Mesenchymal stem cell (in vitro differentiated cells and primary cell): ENCODE results near the gene EDDM3A.

Experiments used
- DNase-seq: peaks from one replicate; pipeline ENCODE4 v3.0.0-alpha.2; 2013
- H2AFZ ChIP-seq: one replicate; pipeline ENCODE4 v1.6.1; 2013; ENCODE audit warnings: low read depth, mild to moderate bottlenecking, control low read depth, inconsistent platforms, low read length, moderate library complexity
- H2AK5ac ChIP-seq: 2 replicates; pipeline ENCODE4 v1.6.1; 2013; ENCODE audit warnings: low read length, moderate library complexity, mild to moderate bottlenecking, inconsistent platforms; ENCODE audit not compliant: severe bottlenecking
- H2BK120ac ChIP-seq: one replicate; pipeline ENCODE4 v1.6.1; 2013; ENCODE audit warnings: low read depth, mild to moderate bottlenecking, inconsistent platforms, low read length, moderate library complexity
- H2BK12ac ChIP-seq, 2 experiments: one replicate each; pipeline ENCODE4 v1.6.1; 2013; ENCODE audit warnings: inconsistent platforms in 2 of 2, low read length in 2 of 2, mild to moderate bottlenecking in 2 of 2, moderate library complexity in 2 of 2, control low read depth in 1 of 2
- H2BK15ac ChIP-seq: one replicate; pipeline ENCODE4 v1.6.1; 2013; ENCODE audit warnings: mild to moderate bottlenecking, low read depth, inconsistent platforms; ENCODE audit not compliant: poor library complexity, severe bottlenecking
- H2BK5ac ChIP-seq: 2 replicates; pipeline ENCODE4 v1.6.1; 2013; ENCODE audit warnings: low read depth, mild to moderate bottlenecking, low read length, control low read depth, inconsistent platforms; ENCODE audit not compliant: poor library complexity, severe bottlenecking
- H3K14ac ChIP-seq, 2 experiments: one replicate each; pipeline ENCODE4 v1.6.1; 2013; ENCODE audit warnings: inconsistent platforms in 2 of 2, low read length in 2 of 2, control low read depth in 1 of 2, mild to moderate bottlenecking in 1 of 2, moderate library complexity in 1 of 2
- H3K18ac ChIP-seq, 2 experiments: one replicate each; pipeline ENCODE4 v1.6.1; 2013; ENCODE audit warnings: inconsistent platforms in 2 of 2, low read length in 2 of 2, control low read depth in 1 of 2, low read depth in 1 of 2, mild to moderate bottlenecking in 1 of 2
- H3K23ac ChIP-seq, 2 experiments: one replicate each; pipeline ENCODE4 v1.6.1; 2013; ENCODE audit warnings: inconsistent platforms in 2 of 2, low read length in 2 of 2, mild to moderate bottlenecking in 2 of 2, moderate library complexity in 2 of 2, control low read depth in 1 of 2
- H3K27ac ChIP-seq: 2 replicates; pipeline ENCODE4 v1.5.1; 2013; ENCODE audit warnings: mild to moderate bottlenecking, moderate library complexity, low read length, control low read depth, inconsistent platforms; ENCODE audit not compliant: poor library complexity, severe bottlenecking
- H3K27me3 ChIP-seq, 2 experiments: 2 replicates each; pipeline versions ENCODE4 v1.6.1 to v1.7.0; 2013; ENCODE audit warnings: low read length in 2 of 2, mild to moderate bottlenecking in 2 of 2, moderate library complexity in 2 of 2, control low read depth in 1 of 2, inconsistent platforms in 1 of 2; ENCODE audit not compliant: control insufficient read depth in 1 of 2, insufficient read depth in 1 of 2
- H3K36me3 ChIP-seq, 2 experiments: 2 replicates each; pipeline versions ENCODE4 v1.6.1 to v1.7.0; 2013; ENCODE audit warnings: low read length in 2 of 2, control low read depth in 1 of 2, inconsistent platforms in 1 of 2, low read depth in 1 of 2, mild to moderate bottlenecking in 1 of 2; ENCODE audit not compliant: insufficient read depth in 2 of 2, control insufficient read depth in 1 of 2
- H3K4ac ChIP-seq, 2 experiments: one replicate each; pipeline ENCODE4 v1.6.1; 2013; ENCODE audit warnings: inconsistent platforms in 2 of 2, low read length in 2 of 2, mild to moderate bottlenecking in 2 of 2, moderate library complexity in 2 of 2, control low read depth in 1 of 2, low read depth in 1 of 2
- H3K4me1 ChIP-seq: 2 replicates; pipeline ENCODE4 v1.6.1; 2013; ENCODE audit warnings: low read depth, low read length, control low read depth; ENCODE audit not compliant: control insufficient read depth, insufficient read depth
- H3K4me2 ChIP-seq: 2 replicates; pipeline ENCODE4 v1.6.1; 2013; ENCODE audit warnings: low read length, mild to moderate bottlenecking, inconsistent platforms; ENCODE audit not compliant: poor library complexity, severe bottlenecking
- H3K4me3 ChIP-seq, 2 experiments: 2 replicates each; pipeline versions ENCODE4 v1.5.1 to v1.7.0; 2013; ENCODE audit warnings: low read length in 2 of 2, mild to moderate bottlenecking in 2 of 2, control low read depth in 1 of 2, low read depth in 1 of 2; ENCODE audit not compliant: insufficient read depth in 1 of 2
- H3K79me1 ChIP-seq: replicated peaks from 2 replicates; pipeline ENCODE4 v1.6.1; 2013; ENCODE audit warnings: mild to moderate bottlenecking, control low read depth, low read length, inconsistent platforms; ENCODE audit not compliant: poor library complexity, severe bottlenecking
- H3K9ac ChIP-seq: 2 replicates; pipeline ENCODE4 v1.7.0; 2013; ENCODE audit warnings: mild to moderate bottlenecking, low read length, moderate library complexity
- H3K9me3 ChIP-seq: 2 replicates; pipeline ENCODE4 v1.7.0; 2013; ENCODE audit warnings: mild to moderate bottlenecking, low read length; ENCODE audit not compliant: control insufficient read depth
- H4K8ac ChIP-seq: one replicate; pipeline ENCODE4 v1.6.1; 2013; ENCODE audit warnings: inconsistent platforms, mild to moderate bottlenecking, low read length, moderate library complexity
- H4K91ac ChIP-seq: one replicate; pipeline ENCODE4 v1.6.1; 2013; ENCODE audit warnings: mild to moderate bottlenecking, low read length, inconsistent platforms
- WGBS: methylation state at CpG from one replicate; pipeline ENCODE4 v1.1.7; 2013; ENCODE audit warnings: mixed read lengths; 5-methylcytosine and 5-hydroxymethylcytosine counted together

The EDDM3A gene

GRCh38 chr14:20775043-20775442 lies 29.4 kb downstream of the EDDM3A start:
- Histone ChIP-seq H2BK120ac (no peak overlapping the region), H4K91ac (no peak overlapping the region), H3K23ac (no peak overlapping the region), H3K9ac (no peak overlapping the region), H3K14ac (no peak overlapping the region), H3K36me3 (no peaks in the 10 kb centered on the region), H3K79me1 (no peaks in the 10 kb centered on the region), H2BK5ac (no peak overlapping the region), H2BK12ac (no peak overlapping the region), H3K4me2 (no peak overlapping the region), H3K27me3 (peaks cover 4 to 34% of the 10 kb centered on the region in 2 experiments), H4K8ac (no peak overlapping the region), H3K4me3 (no peak overlapping the region), H3K4ac (no peak overlapping the region), H3K4me1 (no peaks in the 10 kb centered on the region), H3K27ac (no peak overlapping the region), H3K9me3 (no peaks in the 10 kb centered on the region), H3K18ac (no peak overlapping the region), H2AK5ac (no peak overlapping the region), H2AFZ (no peak overlapping the region), H2BK15ac (no peak overlapping the region)
- 61% methylated on average over 4 of the region's 6 CpGs for WGBS
- no peak for DNase-seq

- Histone ChIP-seq H4K91ac (no peak overlapping the region), H3K4me1 (no peaks in the 10 kb centered on the region), H3K36me3 (no peaks in the 10 kb centered on the region), H3K18ac (no peak overlapping the region), H4K8ac (no peak overlapping the region), H3K27me3 (peaks cover 4 to 27% of the 10 kb centered on the region in 2 experiments), H3K4me2 (no peak overlapping the region), H2BK120ac (no peak overlapping the region), H3K79me1 (no peaks in the 10 kb centered on the region), H3K23ac (no peak overlapping the region), H2BK12ac (no peak overlapping the region), H3K9me3 (no peaks in the 10 kb centered on the region), H3K27ac (no peak overlapping the region), H2AK5ac (no peak overlapping the region), H3K4ac (no peak overlapping the region), H3K4me3 (no peak overlapping the region), H3K14ac (no peak overlapping the region), H2BK5ac (no peak overlapping the region), H2AFZ (no peak overlapping the region), H3K9ac (no peak overlapping the region), H2BK15ac (no peak overlapping the region)
- DNase-seq = no peak
- 86% methylated on average over 1 of the region's 1 CpG for WGBS
Observed at GRCh38 chr14:20775901-20776300, 30.2 kb downstream of the EDDM3A start.

- Histone ChIP-seq H3K4me1 (no peaks in the 10 kb centered on the region), H2AFZ (peak overlapping the region; percentile 29), H2AK5ac (no peak overlapping the region), H3K23ac (no peak overlapping the region), H3K4ac (no peak overlapping the region), H3K79me1 (no peaks in the 10 kb centered on the region), H4K91ac (no peak overlapping the region), H4K8ac (no peak overlapping the region), H2BK5ac (no peak overlapping the region), H2BK12ac (no peak overlapping the region), H3K9me3 (no peaks in the 10 kb centered on the region), H3K18ac (no peak overlapping the region), H3K36me3 (no peaks in the 10 kb centered on the region), H3K4me2 (no peak overlapping the region), H3K27ac (no peak overlapping the region), H3K4me3 (no peak overlapping the region), H3K14ac (no peak overlapping the region), H3K27me3 (peaks cover 0 to 23% of the 10 kb centered on the region in 2 experiments), H3K9ac (no peak overlapping the region), H2BK15ac (no peak overlapping the region), H2BK120ac (no peak overlapping the region)
- DNase-seq = no peak
- 3% methylated on average over 4 of the region's 4 CpGs for WGBS
Observed at GRCh38 chr14:20781803-20782202, 36.1 kb downstream of the EDDM3A start.

- H2BK15ac ChIP-seq = no peak overlapping the region
- H3K36me3 ChIP-seq = no peaks in the 10 kb centered on the region
- H3K4me2 ChIP-seq = no peak overlapping the region
- no peak overlapping the region for H2BK12ac ChIP-seq
- H4K91ac ChIP-seq = no peak overlapping the region
- WGBS = 2% methylated on average over 4 of the region's 5 CpGs
- H4K8ac ChIP-seq = no peak overlapping the region
- no peaks in the 10 kb centered on the region for H3K79me1 ChIP-seq
- H3K27me3 ChIP-seq = peaks cover 0 to 23% of the 10 kb centered on the region in 2 experiments
- no peak overlapping the region for H3K4ac ChIP-seq
- no peak overlapping the region for H3K27ac ChIP-seq
- no peak overlapping the region for H2AK5ac ChIP-seq
- no peak overlapping the region for H3K23ac ChIP-seq
- no peak overlapping the region for H2AFZ ChIP-seq
- H3K18ac ChIP-seq = no peak overlapping the region
- no peak overlapping the region for H2BK120ac ChIP-seq
- no peaks in the 10 kb centered on the region for H3K9me3 ChIP-seq
- H3K14ac ChIP-seq = no peak overlapping the region
- DNase-seq = no peak
- no peak overlapping the region for H2BK5ac ChIP-seq
- H3K4me1 ChIP-seq = no peaks in the 10 kb centered on the region
- no peak overlapping the region for H3K9ac ChIP-seq
- no peak overlapping the region for H3K4me3 ChIP-seq
Observed at GRCh38 chr14:20782280-20782890, 36.7 kb downstream of the EDDM3A start.
